GM18867 (cell line): ENCODE results near the gene SMYD3.
A peak's percentile ranks its signal among the peaks of the same experiment; 100 is the strongest.
"Not testable (repeated sequence)": the region's sequence is repeated elsewhere in the genome, so short reads cannot be mapped to it uniquely, and the experiment has no call there.

Source experiments
- ATAC-seq: cut with Tn5 transposase; IDR thresholded peaks from one replicate; pipeline ENCODE4 v1.9.1; 2021; ENCODE audit warnings: mild to moderate bottlenecking, moderate library complexity; ENCODE audit not compliant: unreplicated experiment

Gene SMYD3

GRCh38 chr1:245827301-245827700 lies 679.8 kb downstream of the SMYD3 start:
- ATAC-seq = no peak

DNA sequence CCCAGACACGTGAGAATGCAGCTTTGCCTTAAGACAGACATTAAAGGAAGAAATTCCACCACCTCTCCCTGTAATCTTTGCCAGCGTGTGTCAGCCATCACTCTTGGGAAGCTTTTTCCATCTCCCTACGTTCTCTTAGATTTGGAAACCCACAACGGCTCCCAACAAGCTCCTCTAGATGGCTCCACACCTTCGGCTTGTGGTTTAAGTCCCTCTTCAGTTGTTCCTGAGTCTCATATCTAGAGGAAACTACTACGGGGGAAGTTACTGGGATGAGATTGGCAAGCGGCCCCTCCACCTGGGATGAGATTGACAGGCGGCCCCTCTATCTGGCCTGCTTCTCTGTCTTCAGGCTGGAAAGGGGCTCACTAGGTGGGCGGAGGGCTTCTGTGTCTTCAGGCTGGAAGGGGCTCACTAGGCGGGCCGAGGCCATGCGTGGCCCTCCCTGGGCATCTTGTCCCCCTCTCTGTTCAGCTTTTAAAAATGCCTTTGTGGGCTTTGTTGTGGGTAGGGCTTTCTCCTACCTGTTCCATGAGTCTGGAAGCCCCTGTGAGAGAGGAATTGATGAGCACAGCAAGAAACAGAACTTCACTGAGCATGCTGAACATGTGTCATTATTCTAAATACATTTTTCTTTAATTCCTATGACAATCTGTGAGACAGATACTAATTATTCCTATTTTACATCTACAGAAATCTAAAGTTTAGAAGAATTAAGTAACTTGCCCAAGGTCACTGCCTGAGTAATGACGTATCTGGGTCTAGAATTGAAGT lies 681.8 kb downstream of the SMYD3 start:
- ATAC-seq = no peak

GRCh38 chr1:245823408-245824147 lies 683.5 kb downstream of the SMYD3 start:
- ATAC-seq = no peak

GRCh38 chr1:245822996-245823395 lies 684.1 kb downstream of the SMYD3 start:
- no peak for ATAC-seq

GRCh38 chr1:245818363-245818762 lies 688.7 kb downstream of the SMYD3 start:
- not testable (repeated sequence) for ATAC-seq

DNA sequence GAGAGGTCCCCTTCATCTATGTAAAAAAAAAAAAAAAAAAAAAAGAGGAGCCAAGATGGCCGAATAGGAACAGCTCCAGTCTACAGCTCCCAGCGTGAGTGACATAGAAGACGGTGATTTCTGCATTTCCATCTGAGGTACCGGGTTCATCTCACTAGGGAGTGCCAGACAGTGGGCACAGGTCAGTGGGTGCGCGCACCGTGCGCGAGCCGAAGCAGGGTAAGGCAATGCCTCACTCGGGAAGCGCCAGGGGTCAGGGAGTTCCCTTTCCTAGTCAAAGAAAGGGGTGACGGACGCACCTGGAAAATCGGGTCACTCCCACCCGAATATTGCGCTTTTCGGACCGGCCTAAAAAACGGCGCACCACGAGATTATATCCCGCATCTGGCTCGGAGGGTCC lies 690.6 kb downstream of the SMYD3 start:
- not testable (repeated sequence) for ATAC-seq

DNA sequence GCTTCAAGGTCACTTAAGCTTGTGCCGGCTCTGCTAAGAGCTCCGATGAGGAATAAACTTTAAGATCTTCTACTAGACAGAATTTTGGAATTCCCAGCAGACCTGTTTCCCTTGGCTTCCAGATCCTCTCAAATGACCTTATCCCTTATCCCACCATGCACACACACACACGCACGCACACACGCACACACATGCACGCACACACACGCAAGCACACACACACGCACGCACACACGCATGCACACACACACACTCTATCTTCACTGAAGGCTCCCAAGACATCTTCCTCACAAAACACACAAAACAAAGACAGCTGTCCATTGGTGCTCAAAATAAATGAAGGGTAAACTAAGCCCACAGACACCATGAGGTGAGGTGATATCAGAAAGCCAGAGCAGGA lies 692.4 kb downstream of the SMYD3 start:
- no peak for ATAC-seq

GRCh38 chr1:245812278-245812677 lies 694.8 kb downstream of the SMYD3 start:
- ATAC-seq = no peak

GRCh38 chr1:245810789-245811337 lies 696.2 kb downstream of the SMYD3 start:
- ATAC-seq = no peak

- no peak for ATAC-seq
These were observed 696.8 kb downstream of the SMYD3 start for GRCh38 chr1:245810181-245810769.

DNA sequence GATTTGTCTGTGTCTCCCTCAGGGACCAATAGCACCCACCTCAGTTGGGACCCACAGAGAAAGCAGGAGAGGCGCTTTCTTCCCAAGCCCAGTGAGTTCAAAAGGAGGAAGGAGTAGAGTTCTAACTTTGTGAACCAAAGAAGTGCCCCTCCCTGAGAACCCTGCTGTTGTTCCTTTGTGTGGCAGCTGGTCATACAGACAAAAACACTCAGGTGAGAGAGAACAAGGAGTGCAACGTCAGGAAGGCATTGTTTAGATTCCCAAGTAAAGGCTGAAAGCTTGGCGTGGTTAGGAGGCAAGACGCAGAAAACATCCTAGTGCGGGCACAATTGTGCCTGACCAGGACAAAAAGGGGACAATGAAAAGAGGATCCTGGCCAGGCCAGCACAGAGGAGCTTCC lies 697.7 kb downstream of the SMYD3 start:
- ATAC-seq = no peak

GRCh38 chr1:245807954-245808719 lies 698.9 kb downstream of the SMYD3 start:
- no peak for ATAC-seq

DNA sequence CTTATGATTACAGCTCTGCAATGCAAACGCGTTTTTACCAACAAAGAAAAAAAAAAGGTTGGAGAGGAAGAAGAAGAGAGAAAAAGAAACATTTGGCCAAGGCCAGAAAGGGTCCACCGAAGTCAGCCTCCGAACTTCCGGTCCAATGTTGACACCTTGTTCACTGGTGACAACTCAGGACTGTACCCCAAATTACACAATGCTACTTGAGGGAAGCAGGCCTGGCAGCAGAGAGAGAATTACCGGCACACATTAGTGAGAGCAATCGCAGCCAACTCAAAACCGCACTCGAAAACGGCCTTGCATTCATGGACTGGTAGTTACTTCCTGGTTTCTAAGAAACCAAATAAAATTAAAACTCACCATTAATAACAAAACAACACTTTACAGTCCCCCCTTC lies 699.8 kb downstream of the SMYD3 start:
- ATAC-seq = peak; percentile 85

- ATAC-seq = no peak
These were observed 701.5 kb downstream of the SMYD3 start for GRCh38 chr1:245805532-245805931.

GRCh38 chr1:245804696-245805095 lies 702.4 kb downstream of the SMYD3 start:
- ATAC-seq = no peak

DNA sequence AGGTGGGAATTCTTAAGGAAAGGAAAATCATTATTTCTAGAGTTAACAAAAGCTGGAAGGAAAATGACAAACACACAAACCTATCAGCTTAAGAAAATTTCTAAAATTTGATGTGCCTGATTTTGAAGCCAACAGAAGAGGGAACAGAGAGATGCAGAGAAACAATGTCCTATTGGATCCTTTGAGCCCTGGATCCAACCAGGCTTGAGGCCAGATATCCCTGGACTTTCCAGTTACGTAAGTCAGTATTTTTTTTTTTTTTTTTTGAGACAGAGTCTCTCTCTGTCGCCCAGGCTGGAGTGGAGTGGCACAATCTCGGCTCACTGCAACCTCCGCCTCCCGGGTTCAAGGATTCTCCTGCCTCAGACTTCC lies 703.4 kb downstream of the SMYD3 start:
- ATAC-seq = no peak

- ATAC-seq = no peak
These were observed 704.0 kb downstream of the SMYD3 start for GRCh38 chr1:245802941-245803665.

GRCh38 chr1:245800901-245801605 lies 706.0 kb downstream of the SMYD3 start:
- no peak for ATAC-seq

GRCh38 chr1:245798349-245798711 lies 708.7 kb downstream of the SMYD3 start:
- no peak for ATAC-seq
